Muscle of back (tissue), 11 donors: ENCODE measurements around the gene PAX3. TPM values are rescaled to one million over a fixed set of nuclear protein-coding genes. Genes with fewer than 3 reads are reported as not detected.

Source experiments
- DNase-seq, 3 donors: peaks; one replicate each; pipeline versions ENCODE4 v3.0.0 to v3.0.0-alpha.2; 2013
- polyA plus RNA-seq, 10 donors: library from polyadenylated mRNA; unstranded; fragments of 120-200 nt; gene quantifications; one replicate each; pipeline ENCODE4 v1.2.1, GENCODE V29; 2013; ENCODE audit not compliant: insufficient read length in 10 of 10

PAX3 gene
- polyA plus RNA-seq, 10 donors: 0.20 to 3.9 (median 2.2) TPM

- DNase-seq: no peak
These were observed 26.3 kb downstream of the PAX3 start for GRCh38 chr2:222272446-222273015.

- DNase-seq: no peak
These were observed 26.9 kb downstream of the PAX3 start for GRCh38 chr2:222271854-222272253.

GRCh38 chr2:222270396-222270795 lies 28.4 kb downstream of the PAX3 start:
- no peak for DNase-seq

GRCh38 chr2:222269132-222269531 lies 29.7 kb downstream of the PAX3 start:
- no peak for DNase-seq

- peak in 2 of 3 donors; percentile 27 to 30 for DNase-seq
These were observed 30.3 kb downstream of the PAX3 start for GRCh38 chr2:222268311-222268990.

GRCh38 chr2:222264791-222265320 lies 33.9 kb downstream of the PAX3 start:
- DNase-seq: no peak

GRCh38 chr2:222261504-222261903 lies 37.3 kb downstream of the PAX3 start:
- DNase-seq: no peak

- no peak for DNase-seq
These were observed 41.2 kb downstream of the PAX3 start for GRCh38 chr2:222257645-222258044.

- no peak for DNase-seq
These were observed 42.5 kb downstream of the PAX3 start for GRCh38 chr2:222256250-222256649.

GRCh38 chr2:222255090-222255489 lies 43.7 kb downstream of the PAX3 start:
- DNase-seq: no peak

GRCh38 chr2:222250313-222250712 lies 48.5 kb downstream of the PAX3 start:
- no peak for DNase-seq

GRCh38 chr2:222249444-222249843 lies 49.4 kb downstream of the PAX3 start:
- DNase-seq: no peak

GRCh38 chr2:222248818-222249217 lies 50.0 kb downstream of the PAX3 start:
- no peak for DNase-seq

GRCh38 chr2:222248256-222248655 lies 50.5 kb downstream of the PAX3 start:
- no peak for DNase-seq

GRCh38 chr2:222242532-222242931 lies 56.3 kb downstream of the PAX3 start:
- DNase-seq: no peak

- DNase-seq: peak in 1 of 3 donors; percentile 4
These were observed 57.5 kb downstream of the PAX3 start for GRCh38 chr2:222241128-222241870.

GRCh38 chr2:222240676-222241049 lies 58.1 kb downstream of the PAX3 start:
- no peak for DNase-seq

- DNase-seq: peak in 1 of 3 donors; percentile 3
These were observed 58.7 kb downstream of the PAX3 start for GRCh38 chr2:222239945-222240675.

- no peak for DNase-seq
These were observed 59.7 kb downstream of the PAX3 start for GRCh38 chr2:222239091-222239490.

- no peak for DNase-seq
These were observed 60.7 kb downstream of the PAX3 start for GRCh38 chr2:222238072-222238471.

GRCh38 chr2:222232839-222233238 lies 66.0 kb downstream of the PAX3 start:
- no peak for DNase-seq

- no peak for DNase-seq
These were observed 66.4 kb downstream of the PAX3 start for GRCh38 chr2:222232372-222232771.
